Stimulated activated CD8-positive, alpha-beta memory T cell treated with anti-CD3 and anti-CD28 coated beads, Interleukin-15, amount 100 ng/mL, for 48 hours (primary cell): ENCODE results near the gene ADPRS.

Experiments used
- DNase-seq, 2 donors: peaks; one replicate each; pipeline ENCODE4 v3.0.0-alpha.2; 2020; ENCODE audit warnings: low read depth in 2 of 2

Gene ADPRS

GRCh38 chr1:36087233-36088123 lies 1.2 kb upstream of the ADPRS start:
- DNase-seq = no peak

- DNase-seq = no peak
Observed at GRCh38 chr1:36088265-36088576, 471 bp upstream of the ADPRS start.

- DNase-seq = no peak
Observed at GRCh38 chr1:36089393-36090121, 865 bp downstream of the ADPRS start.

GRCh38 chr1:36091141-36091540 lies 2.4 kb downstream of the ADPRS start:
- no peak for DNase-seq

- no peak for DNase-seq
Observed at GRCh38 chr1:36091698-36092097, 3.0 kb downstream of the ADPRS start.

- DNase-seq = no peak
Observed at GRCh38 chr1:36092166-36092797, 3.6 kb downstream of the ADPRS start.

- DNase-seq = no peak
Observed at GRCh38 chr1:36092798-36093185, 4.1 kb downstream of the ADPRS start.

- no peak for DNase-seq
Observed at GRCh38 chr1:36093226-36093625, 4.5 kb downstream of the ADPRS start.

- no peak for DNase-seq
Observed at GRCh38 chr1:36093929-36094328, 5.2 kb downstream of the ADPRS start.

GRCh38 chr1:36094621-36095061 lies 5.9 kb downstream of the ADPRS start:
- DNase-seq = no peak

GRCh38 chr1:36095760-36096405 lies 7.2 kb downstream of the ADPRS start:
- no peak for DNase-seq

GRCh38 chr1:36096500-36097432 lies 8.1 kb downstream of the ADPRS start:
- no peak for DNase-seq

- no peak for DNase-seq
Observed at GRCh38 chr1:36097693-36098585, 9.2 kb downstream of the ADPRS start.

- DNase-seq = no peak
Observed at GRCh38 chr1:36098650-36099365, 10.1 kb downstream of the ADPRS start.

- peak; percentile 46 to 48 for DNase-seq
Observed at GRCh38 chr1:36099681-36100341, 11.1 kb downstream of the ADPRS start.

- DNase-seq = no peak
Observed at GRCh38 chr1:36100376-36100775, 11.7 kb downstream of the ADPRS start.

- no peak for DNase-seq
Observed at GRCh38 chr1:36101546-36101945, 12.9 kb downstream of the ADPRS start.

- DNase-seq = no peak
Observed at GRCh38 chr1:36106269-36106668, 17.6 kb downstream of the ADPRS start.

- DNase-seq = no peak
Observed at GRCh38 chr1:36107394-36107793, 18.7 kb downstream of the ADPRS start.
